ENCODE data around the gene IGIP. TPM values are rescaled to one million over a fixed set of nuclear protein-coding genes. Genes with fewer than 3 reads are reported as not detected.

Gene IGIP
- total RNA-seq (10 to 100 TPM; 11.1 to 12.1 TPM), polyA plus RNA-seq (ENCODE audit: insufficient read depth, low read depth, low replicate concordance) (7.1 TPM)
- long read RNA-seq, donor 1, transcript IGIP-201 (1 exons, 3,458 nt), result major isoform, 5 of 5 reads
- long read RNA-seq, donor 1, partial matches to known transcripts, result 0 of 5 reads
- long read RNA-seq, donor 1, other reads (novel, unspliced or antisense), result 0 of 5 reads
- long read RNA-seq, donor 2, partial matches to known transcripts, result 0 of 3 reads
- long read RNA-seq, donor 2, other reads (novel, unspliced or antisense), result 0 of 3 reads

DNA sequence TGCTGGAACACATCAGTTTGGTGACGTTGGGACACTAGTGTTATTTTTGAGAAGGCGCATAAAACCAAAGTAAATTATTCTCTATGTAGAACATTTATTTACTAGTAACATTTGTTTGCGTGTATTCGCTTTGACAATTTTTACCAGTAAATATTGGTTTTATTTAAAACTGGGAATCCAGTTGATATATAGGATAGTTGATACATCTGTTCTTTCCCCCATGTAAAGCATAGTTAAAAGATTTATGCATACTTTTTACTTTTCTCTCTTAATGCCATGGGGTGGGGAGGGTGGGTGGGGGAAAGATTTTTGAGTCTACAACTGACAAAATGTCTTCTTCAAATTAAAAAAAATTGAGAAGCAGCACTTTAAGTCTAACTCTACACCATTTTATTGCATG, at the start of gene IGIP:
Gene IGIP (plus strand): TSS at position 301 of the 400 bp plus-strand sequence. CDS start 2,540 bp downstream, outside the sequence.
- Histone ChIP-seq H3K4me3 (no peak within 1 kb of the TSS), H3K27me3 (no peaks in the 10 kb centered on the region), H3K36me3 (ENCODE audit: low read depth, missing control alignments) (no peaks in the 10 kb centered on the region), H3K27ac (no peak within 1 kb of the TSS), H3K9me3 (no peaks in the 10 kb centered on the region), H3K4me1 (peaks cover 5% of the 10 kb centered on the region)
- WGBS, 2 donors, result 95 to 99% methylated on average over 4 of the region's 4 CpGs
- intact Hi-C loops (cut with DNase I; ENCODE audit: low total_unique reads), result no loop called here
- no peak for DNase-seq
- no peak for TF ChIP-seq POLR2A (IDR thresholded peaks at IDR 0.05)
- TF ChIP-seq, protein P1, sequence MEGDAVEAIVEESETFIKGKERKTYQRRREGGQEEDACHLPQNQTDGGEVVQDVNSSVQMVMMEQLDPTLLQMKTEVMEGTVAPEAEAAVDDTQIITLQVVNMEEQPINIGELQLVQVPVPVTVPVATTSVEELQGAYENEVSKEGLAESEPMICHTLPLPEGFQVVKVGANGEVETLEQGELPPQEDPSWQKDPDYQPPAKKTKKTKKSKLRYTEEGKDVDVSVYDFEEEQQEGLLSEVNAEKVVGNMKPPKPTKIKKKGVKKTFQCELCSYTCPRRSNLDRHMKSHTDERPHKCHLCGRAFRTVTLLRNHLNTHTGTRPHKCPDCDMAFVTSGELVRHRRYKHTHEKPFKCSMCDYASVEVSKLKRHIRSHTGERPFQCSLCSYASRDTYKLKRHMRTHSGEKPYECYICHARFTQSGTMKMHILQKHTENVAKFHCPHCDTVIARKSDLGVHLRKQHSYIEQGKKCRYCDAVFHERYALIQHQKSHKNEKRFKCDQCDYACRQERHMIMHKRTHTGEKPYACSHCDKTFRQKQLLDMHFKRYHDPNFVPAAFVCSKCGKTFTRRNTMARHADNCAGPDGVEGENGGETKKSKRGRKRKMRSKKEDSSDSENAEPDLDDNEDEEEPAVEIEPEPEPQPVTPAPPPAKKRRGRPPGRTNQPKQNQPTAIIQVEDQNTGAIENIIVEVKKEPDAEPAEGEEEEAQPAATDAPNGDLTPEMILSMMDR (IDR thresholded peaks at IDR 0.05), result no peak

DNA sequence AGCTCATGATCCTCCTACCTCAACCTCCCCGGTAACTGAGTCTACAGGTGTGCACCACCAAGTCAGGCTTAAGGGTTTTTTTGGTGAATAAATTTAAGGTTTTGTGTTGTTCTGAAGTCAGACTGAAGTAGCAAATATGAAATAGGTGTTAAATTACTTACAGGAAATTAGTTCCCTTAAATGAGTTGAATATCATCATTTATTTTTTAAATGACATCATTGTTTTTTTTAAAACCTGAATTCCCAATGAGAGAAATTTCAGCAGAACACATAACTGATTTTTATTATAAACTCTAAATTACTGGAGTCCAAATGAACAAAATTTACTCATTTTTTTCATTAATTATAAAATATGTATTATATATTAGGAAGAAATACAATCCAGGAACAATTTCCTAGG, 49.6 kb upstream of the IGIP start:
- no peak overlapping the region for H3K4me3 ChIP-seq
- H3K9me3 ChIP-seq, result no peaks in the 10 kb centered on the region
- no peak overlapping the region for H3K27ac ChIP-seq
- TF ChIP-seq, protein P1 (IDR thresholded peaks at IDR 0.05), result no peak
- no peak for TF ChIP-seq POLR2A (IDR thresholded peaks at IDR 0.05)
- H3K4me1 ChIP-seq, result no peaks in the 10 kb centered on the region
- H3K36me3 ChIP-seq (ENCODE audit: low read depth, missing control alignments), result no peaks in the 10 kb centered on the region
- no peak for DNase-seq
- WGBS, 2 donors, result 88 to 90% methylated on average over 1 of the region's 1 CpG
- intact Hi-C loops (cut with DNase I; ENCODE audit: low total_unique reads), result no loop called here
- H3K27me3 ChIP-seq, result no peaks in the 10 kb centered on the region

DNA sequence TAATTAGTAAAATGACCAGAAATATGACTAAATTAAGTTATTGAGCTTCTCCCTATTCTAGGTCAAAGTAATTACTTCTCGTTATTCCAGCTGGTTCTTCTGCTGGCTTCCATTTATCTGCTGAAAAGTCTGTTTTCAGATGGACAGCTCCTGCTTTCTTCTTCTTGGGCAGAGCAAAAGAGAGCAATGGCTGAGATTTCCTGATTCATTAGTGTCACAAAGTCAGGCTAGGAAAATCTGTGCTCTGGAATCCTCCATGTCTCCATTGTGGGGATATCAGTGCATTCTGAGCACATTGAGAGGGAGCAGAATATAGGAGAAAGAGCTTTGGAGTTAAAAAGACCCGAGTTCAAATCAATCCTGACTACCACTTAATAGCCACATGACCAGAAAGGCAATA, 48.9 kb upstream of the IGIP start:
- H3K27me3 ChIP-seq, result no peaks in the 10 kb centered on the region
- no peak for DNase-seq
- no peak overlapping the region for H3K27ac ChIP-seq
- no peaks in the 10 kb centered on the region for H3K9me3 ChIP-seq
- no peak overlapping the region for H3K4me3 ChIP-seq
- H3K4me1 ChIP-seq, result no peaks in the 10 kb centered on the region
- WGBS, 2 donors, result 69 to 73% methylated on average over 2 of the region's 2 CpGs
- TF ChIP-seq POLR2A (IDR thresholded peaks at IDR 0.05), result no peak
- TF ChIP-seq, protein P1 (IDR thresholded peaks at IDR 0.05), result no peak
- H3K36me3 ChIP-seq (ENCODE audit: low read depth, missing control alignments), result no peaks in the 10 kb centered on the region
- intact Hi-C loops (cut with DNase I; ENCODE audit: low total_unique reads), result no loop called here

DNA sequence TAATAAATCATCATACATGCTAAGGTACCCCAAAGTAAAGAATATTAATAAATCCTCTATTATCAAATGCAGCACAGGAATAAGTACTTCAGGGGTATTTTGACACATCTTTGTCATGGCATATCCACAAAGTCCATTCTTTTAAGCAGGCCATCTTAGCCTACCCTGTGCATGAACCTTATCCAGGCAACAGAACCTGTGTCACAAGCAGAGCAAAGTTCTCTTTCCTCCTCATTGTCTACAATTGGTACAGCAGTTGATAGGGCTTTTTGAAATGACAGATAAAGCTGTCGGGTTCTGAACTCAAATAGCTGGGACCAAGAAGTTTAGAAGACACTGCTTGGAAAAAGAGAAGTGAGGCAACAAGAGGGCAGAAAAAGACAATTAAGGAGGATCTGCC, 42.6 kb upstream of the IGIP start:
- Histone ChIP-seq H3K27ac (no peak overlapping the region), H3K9me3 (no peaks in the 10 kb centered on the region), H3K27me3 (no peaks in the 10 kb centered on the region), H3K4me3 (no peak overlapping the region), H3K4me1 (peaks cover 3% of the 10 kb centered on the region), H3K36me3 (ENCODE audit: low read depth, missing control alignments) (no peaks in the 10 kb centered on the region)
- TF ChIP-seq, protein P1 (IDR thresholded peaks at IDR 0.05), result no peak
- TF ChIP-seq POLR2A (IDR thresholded peaks at IDR 0.05), result no peak
- intact Hi-C loops (cut with DNase I; ENCODE audit: low total_unique reads), result no loop called here
- DNase-seq, result no peak
- 85 to 87% methylated on average over 1 of the region's 1 CpG for WGBS, 2 donors

DNA sequence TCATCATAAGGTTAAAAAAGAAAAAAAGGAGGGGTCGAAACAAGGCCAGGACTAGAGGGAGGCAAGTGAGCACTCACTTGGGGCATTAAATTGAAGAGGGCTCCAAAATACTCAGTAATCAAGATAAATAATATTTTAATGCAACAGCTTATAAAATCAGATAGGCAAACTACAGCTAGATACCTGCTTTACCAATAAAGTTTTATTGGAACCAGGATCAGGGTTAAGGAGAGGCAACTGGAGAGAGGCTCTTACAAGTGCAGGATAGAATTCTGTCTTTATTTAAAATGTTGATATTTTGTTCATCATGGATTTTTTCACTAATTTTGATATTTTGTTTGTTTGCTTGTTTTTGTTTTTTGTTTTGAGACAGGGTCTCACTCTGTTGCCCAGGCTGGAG, 42.1 kb upstream of the IGIP start:
- TF ChIP-seq, protein P1 (IDR thresholded peaks at IDR 0.05), result no peak
- TF ChIP-seq POLR2A (IDR thresholded peaks at IDR 0.05), result no peak
- H3K36me3 ChIP-seq (ENCODE audit: low read depth, missing control alignments), result no peaks in the 10 kb centered on the region
- WGBS, 2 donors, result 85 to 95% methylated on average over 1 of the region's 1 CpG
- H3K4me3 ChIP-seq, result no peak overlapping the region
- no peaks in the 10 kb centered on the region for H3K27me3 ChIP-seq
- no peak overlapping the region for H3K27ac ChIP-seq
- intact Hi-C loops (cut with DNase I; ENCODE audit: low total_unique reads), result no loop called here
- H3K4me1 ChIP-seq, result peaks cover 3% of the 10 kb centered on the region
- no peaks in the 10 kb centered on the region for H3K9me3 ChIP-seq
- no peak for DNase-seq

Data from testis (tissue), 5 donors.